HUES64 (cell line): ENCODE measurements around the gene WDR6.

Experiments used
- H3K27ac ChIP-seq: 2 replicates; pipeline ENCODE4 v1.7.0; 2013; ENCODE audit warnings: low read depth, low read length, inconsistent platforms
- H3K27me3 ChIP-seq: 2 replicates; pipeline ENCODE4 v1.6.1; 2013; ENCODE audit warnings: mild to moderate bottlenecking, low read length; ENCODE audit not compliant: insufficient read depth
- H3K36me3 ChIP-seq: 2 replicates; pipeline ENCODE4 v1.6.1; 2013; ENCODE audit warnings: mild to moderate bottlenecking, low read length; ENCODE audit not compliant: insufficient read depth
- H3K4me1 ChIP-seq: 2 replicates; pipeline ENCODE4 v1.6.1; 2013; ENCODE audit warnings: mild to moderate bottlenecking, low read length, moderate library complexity; ENCODE audit not compliant: insufficient read depth
- H3K4me3 ChIP-seq: 2 replicates; pipeline ENCODE4 v1.5.1; 2013; ENCODE audit warnings: mild to moderate bottlenecking, low read length, moderate library complexity
- H3K9ac ChIP-seq: 2 replicates; pipeline ENCODE4 v1.6.1; 2013; ENCODE audit warnings: mild to moderate bottlenecking, low read depth, low read length
- H3K9me3 ChIP-seq: 2 replicates; pipeline ENCODE4 v1.6.1; 2013; ENCODE audit warnings: low read depth, low read length; ENCODE audit not compliant: insufficient read depth
- WGBS: fragments of 150-250, 120-280 bp; methylation state at CpG from one replicate; pipeline ENCODE4 v1.1.7; 2013; ENCODE audit warnings: missing lambda C conversion rate; 5-methylcytosine and 5-hydroxymethylcytosine counted together

WDR6 gene

DNA sequence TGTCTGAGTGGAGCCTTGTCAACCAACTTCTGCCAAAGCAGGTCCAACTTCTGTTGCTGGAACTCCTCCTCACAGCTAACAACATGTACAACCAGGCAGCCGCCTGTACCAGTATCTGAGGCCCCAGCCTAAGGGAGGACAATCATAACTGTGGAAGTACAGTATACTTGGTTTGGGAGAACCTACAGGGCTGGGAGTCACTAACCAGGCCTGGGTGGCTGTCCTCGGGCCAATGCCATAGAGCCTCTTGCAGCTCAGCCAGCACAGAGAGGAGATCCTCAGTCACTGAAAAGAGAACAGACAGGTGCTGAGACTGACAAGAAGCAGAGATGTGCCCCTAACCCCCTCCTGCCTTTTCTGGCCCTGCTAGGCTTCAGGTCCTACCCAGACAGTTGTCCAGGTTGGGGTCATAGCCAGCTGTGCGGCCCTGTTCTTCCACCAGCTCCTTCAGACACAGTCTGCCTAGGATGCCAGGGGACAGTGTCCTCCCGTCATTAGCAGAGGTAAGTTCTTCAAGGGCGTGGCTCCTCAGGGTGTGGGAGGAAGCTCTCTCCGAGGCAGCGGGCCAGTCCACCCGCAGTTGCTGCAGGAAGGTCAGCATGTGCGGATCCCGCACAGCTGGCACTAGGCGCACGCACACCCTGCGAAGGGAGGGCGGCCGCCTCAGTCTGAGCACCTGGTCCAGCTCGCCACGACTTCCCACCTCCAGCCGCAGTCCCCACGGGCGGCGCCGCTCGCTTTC, 10.2 kb downstream of the WDR6 start:
- no peaks in the 10 kb centered on the region for H3K9me3 ChIP-seq
- H3K4me3 ChIP-seq: peak overlapping the region; percentile 90
- H3K4me1 ChIP-seq: no peaks in the 10 kb centered on the region
- peak overlapping the region; percentile 72; the same call in 1 of the 2 replicates for H3K27ac ChIP-seq
- WGBS: 18% methylated on average over 23 of the region's 23 CpGs
- H3K36me3 ChIP-seq: peaks cover 43% of the 10 kb centered on the region
- no peaks in the 10 kb centered on the region for H3K27me3 ChIP-seq
- H3K9ac ChIP-seq: peak overlapping the region; percentile 71

DNA sequence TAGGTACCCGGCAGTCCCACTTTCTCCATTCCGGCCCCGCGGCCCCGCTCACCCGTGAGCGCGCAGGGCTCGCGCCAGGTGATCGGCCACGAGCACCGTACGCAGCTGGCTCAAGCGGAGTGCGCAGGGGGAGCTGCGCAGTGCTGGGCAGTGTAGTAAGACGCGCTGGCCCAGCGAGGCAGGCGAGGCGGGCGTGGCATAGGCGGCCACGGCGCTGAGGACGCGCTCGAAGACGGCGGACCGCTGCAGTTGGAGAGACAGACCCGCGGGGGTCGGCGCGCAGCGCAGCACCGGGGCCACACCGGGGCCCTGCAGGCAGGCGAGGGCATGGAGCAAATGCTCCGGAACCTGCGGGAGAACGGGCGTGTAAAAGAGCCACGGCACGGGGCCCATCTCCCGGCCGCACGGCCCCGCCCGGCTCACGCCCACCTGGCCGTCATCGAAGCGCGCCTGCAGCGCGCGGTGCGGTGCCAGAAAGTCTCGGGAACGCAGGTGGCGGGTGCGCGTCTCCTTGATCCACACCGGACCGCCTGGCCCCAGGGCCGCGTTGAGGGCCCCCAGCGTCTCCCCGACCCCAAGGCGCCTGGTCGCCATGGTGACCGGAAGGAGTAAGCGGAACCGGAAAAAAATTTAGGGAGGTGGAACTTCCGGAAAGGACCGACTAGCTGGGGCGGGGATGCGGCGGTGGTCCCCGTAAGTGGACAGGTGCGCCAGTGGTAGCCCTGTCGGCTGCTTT, 10.9 kb downstream of the WDR6 start, which contains the start of gene DALRD3:
TSS of gene DALRD3 (minus strand) at position 610 of the 736 bp plus-strand sequence. CDS start at position 594, 16 bp downstream.
- Histone ChIP-seq H3K4me1 (peaks cover 5% of the 10 kb centered on the region; the same call in 1 of the 2 replicates), H3K27ac (peak within 1 kb of the TSS; percentile 72), H3K36me3 (peaks cover 39% of the 10 kb centered on the region), H3K9ac (peak within 1 kb of the TSS; percentile 71), H3K4me3 (peak within 1 kb of the TSS; percentile 90), H3K9me3 (no peaks in the 10 kb centered on the region), H3K27me3 (no peaks in the 10 kb centered on the region)
- under 1% methylated on average over 85 of the region's 85 CpGs for WGBS

DNA sequence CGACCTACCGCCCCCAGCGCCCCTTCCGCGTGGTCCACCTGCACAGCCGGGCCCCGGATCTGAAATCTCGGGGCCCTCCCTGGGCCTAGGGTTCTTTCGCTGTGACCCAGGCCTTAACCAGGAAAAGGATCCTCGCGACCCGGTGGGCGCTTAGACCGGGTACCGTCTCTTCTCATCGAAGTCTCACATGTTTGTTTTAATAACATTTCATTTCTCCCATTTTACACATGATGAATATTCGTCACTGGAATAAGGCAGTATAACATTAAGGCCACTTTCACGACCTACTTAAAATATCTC, 11.5 kb downstream of the WDR6 start:
- peak overlapping the region; percentile 71 for H3K9ac ChIP-seq
- H3K27me3 ChIP-seq: no peaks in the 10 kb centered on the region
- 7% methylated on average over 18 of the region's 18 CpGs for WGBS
- H3K27ac ChIP-seq: no peak overlapping the region; the same call in 1 of the 2 replicates
- peaks cover 38% of the 10 kb centered on the region for H3K36me3 ChIP-seq
- peaks cover 7% of the 10 kb centered on the region; the same call in 1 of the 2 replicates for H3K4me1 ChIP-seq
- H3K4me3 ChIP-seq: peak overlapping the region; percentile 90
- H3K9me3 ChIP-seq: no peaks in the 10 kb centered on the region

DNA sequence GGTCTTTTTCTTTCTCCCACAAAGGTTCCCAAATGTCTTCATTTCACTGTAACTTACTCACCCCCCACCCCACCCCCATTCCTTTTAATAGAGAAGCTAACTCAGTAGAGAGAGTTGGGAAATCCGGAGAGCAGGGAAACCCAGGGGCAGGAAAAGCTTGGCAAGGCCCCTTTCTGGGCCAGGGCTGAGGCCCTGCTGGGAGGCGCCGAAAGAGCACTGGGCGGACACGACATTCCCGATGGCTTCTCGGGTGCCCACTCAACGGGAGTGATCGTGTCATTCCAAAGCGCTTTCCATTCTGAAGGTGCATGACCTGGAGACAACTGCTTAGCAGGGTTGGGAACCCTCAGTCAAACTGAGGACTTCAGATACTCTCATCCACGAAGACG, 12.7 kb downstream of the WDR6 start:
- peaks cover 7% of the 10 kb centered on the region; the same call in 1 of the 2 replicates for H3K4me1 ChIP-seq
- no peaks in the 10 kb centered on the region for H3K9me3 ChIP-seq
- H3K4me3 ChIP-seq: peak overlapping the region; percentile 97
- peak overlapping the region; percentile 98; the same call in 1 of the 2 replicates for H3K9ac ChIP-seq
- no peaks in the 10 kb centered on the region for H3K27me3 ChIP-seq
- H3K36me3 ChIP-seq: peaks cover 39% of the 10 kb centered on the region
- H3K27ac ChIP-seq: no peak overlapping the region
- 56% methylated on average over 12 of the region's 12 CpGs for WGBS

DNA sequence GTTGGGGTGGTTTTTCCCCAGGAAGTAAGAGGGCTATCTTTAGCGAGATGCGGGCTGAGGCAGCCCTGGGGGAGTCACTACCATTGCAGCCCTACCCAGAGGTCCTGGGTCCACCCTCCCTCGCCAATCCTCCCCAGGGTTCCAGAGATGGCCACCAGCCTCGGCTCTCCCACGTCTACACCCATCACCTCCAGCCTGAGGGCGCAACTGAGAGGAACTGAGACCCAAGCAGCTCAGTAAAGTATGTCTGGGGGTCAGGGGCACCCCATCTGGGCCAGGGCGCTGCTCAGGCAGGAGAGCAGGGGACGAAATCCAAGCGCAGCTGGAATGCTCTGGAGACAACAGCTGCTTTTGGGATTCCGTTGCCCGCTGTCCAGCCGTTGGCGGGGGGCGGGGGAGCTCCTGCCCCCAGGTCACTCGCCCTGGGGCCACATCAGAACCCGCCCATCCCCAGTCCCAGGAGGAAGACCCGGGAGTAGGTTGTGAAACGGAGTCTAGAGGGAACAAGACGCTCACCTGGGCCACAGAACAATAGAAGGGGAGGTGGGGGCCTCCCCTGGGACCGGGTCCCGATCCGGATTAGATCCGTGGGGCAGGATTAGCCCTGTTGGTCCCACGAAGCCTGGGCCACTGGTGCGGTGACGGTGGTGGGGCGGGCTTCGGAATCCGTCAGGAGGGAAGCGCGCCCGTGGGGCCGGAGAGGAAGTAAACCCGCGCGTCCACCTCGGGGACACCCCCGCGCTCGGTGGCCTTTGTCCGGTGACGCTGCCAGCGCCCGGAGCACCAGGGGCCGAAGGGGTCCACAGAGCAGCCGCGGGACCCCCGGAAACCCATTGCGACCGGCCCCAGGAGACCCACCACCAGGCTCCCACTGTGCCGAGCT, 13.4 kb downstream of the WDR6 start:
- Histone ChIP-seq H3K4me1 (peaks cover 7% of the 10 kb centered on the region; the same call in 1 of the 2 replicates), H3K4me3 (peak overlapping the region; percentile 97), H3K9ac (peak overlapping the region; percentile 98), H3K27ac (peak overlapping the region; percentile 100), H3K9me3 (no peaks in the 10 kb centered on the region), H3K27me3 (no peaks in the 10 kb centered on the region), H3K36me3 (peaks cover 39% of the 10 kb centered on the region)
- WGBS: 3% methylated on average over 50 of the region's 51 CpGs

DNA sequence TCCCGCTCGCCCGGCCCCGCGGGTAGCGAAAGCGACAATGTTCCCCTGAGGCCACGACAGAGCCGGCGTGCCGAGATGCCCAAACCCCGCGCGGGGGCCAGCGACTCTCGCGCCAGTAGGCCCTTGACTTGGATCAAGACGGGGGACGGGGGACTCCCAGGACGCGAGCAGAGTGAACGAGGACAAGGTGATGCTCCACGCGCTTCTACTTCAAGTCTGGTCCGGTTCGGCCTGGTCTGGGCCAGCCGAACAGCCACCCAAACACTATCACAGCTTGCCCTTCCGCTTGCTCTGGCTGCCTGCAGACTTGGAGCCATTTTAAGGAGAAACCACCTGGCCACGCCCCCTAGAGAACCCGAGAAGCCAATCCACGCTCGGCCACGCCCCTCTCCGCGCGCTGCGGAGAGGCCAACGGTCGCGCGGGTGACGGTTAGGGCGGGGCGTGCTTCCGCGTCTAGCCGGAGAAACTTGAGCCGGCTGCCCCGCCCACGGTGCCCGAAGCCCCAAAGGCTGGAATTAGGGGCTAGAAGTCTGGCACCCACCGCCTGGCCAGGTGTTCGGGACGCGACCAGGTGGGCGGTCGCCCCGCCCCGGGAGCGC, 14.1 kb downstream of the WDR6 start:
- H3K4me1 ChIP-seq: peaks cover 7% of the 10 kb centered on the region; the same call in 1 of the 2 replicates
- no peaks in the 10 kb centered on the region for H3K9me3 ChIP-seq
- peaks cover 39% of the 10 kb centered on the region for H3K36me3 ChIP-seq
- peak overlapping the region; percentile 97 for H3K4me3 ChIP-seq
- H3K27ac ChIP-seq: peak overlapping the region; percentile 100
- under 1% methylated on average over 60 of the region's 60 CpGs for WGBS
- no peaks in the 10 kb centered on the region for H3K27me3 ChIP-seq
- peak overlapping the region; percentile 98 for H3K9ac ChIP-seq

DNA sequence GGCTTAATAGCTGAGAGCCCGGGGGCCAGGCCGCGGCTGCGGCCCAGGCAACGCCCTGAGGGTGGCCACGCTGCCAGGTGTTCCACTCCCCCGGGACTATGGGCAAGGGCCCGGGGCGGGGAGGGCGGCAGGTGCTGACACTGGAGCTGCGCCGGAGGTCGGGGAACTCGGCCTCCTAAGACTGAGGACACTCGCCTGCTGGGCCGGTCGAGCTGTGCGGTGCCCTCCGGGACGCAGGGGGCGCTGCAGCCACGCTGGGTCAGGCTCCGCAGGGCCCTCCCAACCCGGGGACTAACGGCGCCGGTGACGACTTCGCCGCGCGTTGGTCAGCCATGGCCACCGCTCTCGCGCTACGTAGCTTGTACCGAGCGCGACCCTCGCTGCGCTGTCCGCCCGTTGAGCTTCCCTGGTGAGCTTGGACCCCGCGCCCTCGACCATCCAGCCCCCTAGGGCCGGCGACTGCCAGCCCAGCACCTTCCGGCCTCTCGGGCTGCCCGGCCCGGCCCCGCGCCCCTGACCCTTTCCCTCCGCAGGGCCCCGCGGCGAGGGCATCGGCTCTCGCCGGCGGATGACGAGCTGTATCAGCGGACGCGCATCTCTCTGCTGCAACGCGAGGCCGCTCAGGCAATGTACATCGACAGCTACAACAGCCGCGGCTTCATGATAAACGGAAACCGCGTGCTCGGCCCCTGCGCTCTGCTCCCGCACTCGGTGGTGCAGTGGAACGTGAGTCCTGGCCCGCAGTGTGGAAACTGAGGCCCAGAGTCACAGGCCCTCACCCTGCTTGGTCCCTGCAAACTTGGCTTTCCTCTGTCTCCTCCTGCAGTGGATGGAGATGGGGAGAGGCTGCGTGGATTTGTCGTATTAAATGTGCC, 14.9 kb downstream of the WDR6 start, which contains the start of gene NDUFAF3:
TSS of gene NDUFAF3 (plus strand) at position 309 of the 875 bp plus-strand sequence. CDS start at position 333, 24 bp downstream.
- Histone ChIP-seq H3K9me3 (no peaks in the 10 kb centered on the region), H3K27ac (peak within 1 kb of the TSS; percentile 100), H3K36me3 (peaks cover 41% of the 10 kb centered on the region), H3K9ac (peak within 1 kb of the TSS; percentile 98), H3K4me1 (peaks cover 7% of the 10 kb centered on the region; the same call in 1 of the 2 replicates), H3K27me3 (no peaks in the 10 kb centered on the region), H3K4me3 (peak within 1 kb of the TSS; percentile 97)
- WGBS: under 1% methylated on average over 83 of the region's 83 CpGs

DNA sequence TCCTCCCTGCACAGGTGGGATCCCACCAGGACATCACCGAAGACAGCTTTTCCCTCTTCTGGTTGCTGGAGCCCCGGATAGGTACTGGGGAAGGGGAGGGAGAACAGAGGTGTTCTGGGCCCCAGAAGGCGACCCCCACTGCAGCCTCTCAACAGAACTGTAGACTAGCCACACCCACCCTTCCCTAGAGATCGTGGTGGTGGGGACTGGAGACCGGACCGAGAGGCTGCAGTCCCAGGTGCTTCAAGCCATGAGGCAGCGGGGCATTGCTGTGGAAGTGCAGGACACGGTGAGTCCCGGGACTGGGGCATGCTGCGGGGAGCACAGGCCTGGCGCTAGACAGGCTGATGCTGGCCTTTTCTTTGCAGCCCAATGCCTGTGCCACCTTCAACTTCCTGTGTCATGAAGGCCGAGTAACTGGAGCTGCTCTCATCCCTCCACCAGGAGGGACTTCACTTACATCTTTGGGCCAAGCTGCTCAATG, 15.5 kb downstream of the WDR6 start:
- H3K9ac ChIP-seq: peak overlapping the region; percentile 98
- H3K4me1 ChIP-seq: peaks cover 7% of the 10 kb centered on the region; the same call in 1 of the 2 replicates
- H3K36me3 ChIP-seq: peaks cover 48% of the 10 kb centered on the region
- peak overlapping the region; percentile 100 for H3K27ac ChIP-seq
- peak overlapping the region; percentile 97 for H3K4me3 ChIP-seq
- H3K9me3 ChIP-seq: no peaks in the 10 kb centered on the region
- 35% methylated on average over 9 of the region's 12 CpGs for WGBS
- H3K27me3 ChIP-seq: no peaks in the 10 kb centered on the region

DNA sequence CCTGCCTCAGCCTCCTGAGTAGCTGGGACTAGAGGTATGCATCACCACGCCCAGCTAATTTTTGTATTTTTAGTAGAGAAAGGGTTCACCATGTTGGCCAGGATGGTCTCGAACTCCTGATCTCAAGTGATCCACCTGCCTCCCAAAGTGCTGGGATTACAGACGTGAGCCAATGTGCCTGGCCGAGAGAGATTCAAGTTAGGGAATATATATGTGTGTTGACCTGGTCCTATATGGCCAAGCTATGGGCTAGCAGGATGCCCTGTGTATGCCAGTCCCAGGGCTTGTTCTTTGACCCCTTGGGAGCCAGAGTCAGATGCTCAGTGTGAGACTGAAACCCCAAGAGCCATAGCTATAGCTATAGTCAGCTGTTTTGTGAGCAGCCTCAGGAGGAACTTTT, 16.6 kb downstream of the WDR6 start:
- whole genome bisulfite sequencing: 95% methylated on average over 4 of the region's 4 CpGs
- Histone ChIP-seq H3K4me3 (no peak overlapping the region), H3K9me3 (no peaks in the 10 kb centered on the region), H3K27ac (no peak overlapping the region), H3K36me3 (peaks cover 54% of the 10 kb centered on the region), H3K4me1 (peaks cover 13% of the 10 kb centered on the region; the same call in 1 of the 2 replicates), H3K27me3 (no peaks in the 10 kb centered on the region), H3K9ac (no peak overlapping the region)
